A673 (cell line): ENCODE data around the gene G3BP1. TPM values are rescaled to one million over a fixed set of nuclear protein-coding genes. Genes with fewer than 3 reads are reported as not detected.

Experiments
- BruUV-seq: library from RNA; stranded (reverse); fragments of 400-500 nt; replicated peaks from 2 replicates; lab custom pipeline; 2021; lab: Mats Ljungman, UMichigan
- CTCF ChIA-PET: fragments of 300-600 bp; sonication (Branson Sonifier 250); formaldehyde crosslinking; loops from one replicate; lab custom pipeline; 2022; ENCODE audit warnings: antibody characterized with exemption; lab: Charles Lee
- POLR2A ChIA-PET: fragments of 300-600 bp; sonication (Branson Sonifier 250); formaldehyde crosslinking; loops from one replicate; lab custom pipeline; 2022; ENCODE audit warnings: antibody characterized with exemption; ENCODE audit not compliant: low non-redundant PET; lab: Charles Lee
- DNase-seq: peaks from one replicate; pipeline ENCODE4 v3.0.0-alpha.2; 2015; ENCODE audit warnings: low spot score
- H3K27ac ChIP-seq: fragments of 200-600 bp; sonication (generic); 2 replicates; pipeline ENCODE4 v1.5.1; 2016; ENCODE audit warnings: mixed run types, low read depth, mild to moderate bottlenecking, mixed read lengths, antibody characterized with exemption, low read length; ENCODE audit not compliant: poor library complexity, severe bottlenecking
- H3K27me3 ChIP-seq: fragments of 200-600 bp; sonication (generic); replicated peaks from 2 replicates; pipeline ENCODE4 v1.6.1; 2017; ENCODE audit warnings: mixed run types, low read depth, mild to moderate bottlenecking, mixed read lengths, antibody characterized with exemption, low read length; ENCODE audit not compliant: insufficient read depth, poor library complexity
- H3K36me3 ChIP-seq: fragments of 200-600 bp; sonication (generic); 2 replicates; pipeline ENCODE4 v1.6.1; 2016; ENCODE audit warnings: mixed run types, mild to moderate bottlenecking, mixed read lengths, antibody characterized with exemption, low read length; ENCODE audit not compliant: insufficient read depth, poor library complexity, severe bottlenecking
- H3K4me1 ChIP-seq: fragments of 200-600 bp; sonication (generic); 2 replicates; pipeline ENCODE4 v1.6.1; 2017; ENCODE audit warnings: mixed run types, mild to moderate bottlenecking, mixed read lengths, antibody characterized with exemption, low read length; ENCODE audit not compliant: insufficient read depth, poor library complexity, severe bottlenecking
- H3K4me3 ChIP-seq: fragments of 200-600 bp; sonication (generic); 2 replicates; pipeline ENCODE4 v1.5.1; 2016; ENCODE audit warnings: low read depth, mixed run types, mild to moderate bottlenecking, mixed read lengths, low read length; ENCODE audit not compliant: poor library complexity, severe bottlenecking
- H3K9me3 ChIP-seq: fragments of 200-600 bp; sonication (generic); 2 replicates; pipeline ENCODE4 v1.6.1; 2016; ENCODE audit warnings: mixed run types, low read depth, mild to moderate bottlenecking, mixed read lengths, antibody characterized with exemption, low read length; ENCODE audit not compliant: poor library complexity, severe bottlenecking
- CTCF ChIP-seq: fragments of 300-800, 200-600 bp; sonication (generic); conservative IDR thresholded peaks from 2 replicates; pipeline ENCODE4 v1.5.1; 2017; ENCODE audit warnings: low read depth, mild to moderate bottlenecking, antibody characterized with exemption, low read length, moderate library complexity, mixed read lengths
- EZH2 ChIP-seq: fragments of 200-600 bp; sonication (generic); IDR thresholded peaks from 2 replicates; pipeline ENCODE4 v1.6.1; 2017; ENCODE audit warnings: borderline replicate concordance, low read depth, mild to moderate bottlenecking, mixed read lengths, antibody characterized with exemption, low read length; ENCODE audit not compliant: poor library complexity, severe bottlenecking
- intact Hi-C: fragments of 100-400 bp; cut with micrococcal nuclease; formaldehyde crosslinking; loops from one replicate; pipeline ENCODE4 v1.10.0; 2022; ENCODE audit not compliant: unreplicated experiment
- total RNA-seq: library from RNA; stranded (reverse); gene quantifications from 2 replicates; pipeline ENCODE4 v1.2.3, GENCODE V29; 2021

G3BP1 gene
- total RNA-seq, 1 experiment from 2014 or later = 317 TPM

GRCh38 chr5:151735646-151736045 lies 36.1 kb upstream of the G3BP1 start:
- POLR2A ChIA-PET = no interaction called here
- BruUV-seq = no TSS peak
- CTCF ChIA-PET = interaction anchor here (1.9 kb wide), 1 partner anchor 77 kb away, joined by 8 read pairs; no protein-coding TSS in a partner anchor

GRCh38 chr5:151737431-151737830 lies 34.3 kb upstream of the G3BP1 start:
- CTCF ChIA-PET = interaction anchor here (1.2 kb wide), 1 partner anchor 79 kb away, joined by 3 read pairs; no protein-coding TSS in a partner anchor
- Histone ChIP-seq H3K4me3 (no peak overlapping the region), H3K9me3 (no peaks in the 10 kb centered on the region), H3K4me1 (peaks cover 14% of the 10 kb centered on the region), H3K27ac (no peak overlapping the region), H3K36me3 (no peaks in the 10 kb centered on the region), H3K27me3 (no peaks in the 10 kb centered on the region)
- TF ChIP-seq EZH2 = no peak
- TF ChIP-seq CTCF = no peak
- no TSS peak for BruUV-seq
- DNase-seq = no peak
- POLR2A ChIA-PET = no interaction called here
- intact Hi-C loops = no loop called here

More at GRCh38 chr5:151735646-151736045, 36.1 kb upstream of the G3BP1 start:
- intact Hi-C loops = no loop called here
- Histone ChIP-seq H3K4me1 (peaks cover 10% of the 10 kb centered on the region), H3K27ac (no peak overlapping the region), H3K4me3 (no peak overlapping the region), H3K9me3 (no peaks in the 10 kb centered on the region), H3K36me3 (no peaks in the 10 kb centered on the region), H3K27me3 (no peaks in the 10 kb centered on the region)
- DNase-seq = no peak
- TF ChIP-seq EZH2 = no peak

- CTCF ChIA-PET = interaction anchor here (1.2 kb wide), 1 partner anchor 80 kb away, joined by 3 read pairs; no protein-coding TSS in a partner anchor
- H3K9me3 ChIP-seq = no peaks in the 10 kb centered on the region
- peaks cover 14% of the 10 kb centered on the region for H3K4me1 ChIP-seq
- no peak overlapping the region for H3K4me3 ChIP-seq
- intact Hi-C loops = no loop called here
- BruUV-seq = no TSS peak
- no peak for DNase-seq
- no peak for TF ChIP-seq EZH2
- TF ChIP-seq CTCF = no peak
- POLR2A ChIA-PET = no interaction called here
- no peaks in the 10 kb centered on the region for H3K36me3 ChIP-seq
- H3K27ac ChIP-seq = no peak overlapping the region
- no peaks in the 10 kb centered on the region for H3K27me3 ChIP-seq
These were observed 33.5 kb upstream of the G3BP1 start for GRCh38 chr5:151738125-151738848.
